ENCODE measurements around the gene SKOR1.

Gene SKOR1

GRCh38 chr15:67857220-67857619, 31.9 kb downstream of the SKOR1 start:
- H3K4me1 ChIP-seq (ENCODE audit: insufficient read depth, insufficient read length), result peaks cover 12% of the 10 kb centered on the region
- H3K9ac ChIP-seq (ENCODE audit: insufficient read length, low read depth), result no peak overlapping the region
- no peak for DNase-seq (ENCODE audit: low read depth, low spot score)
- H3K4me3 ChIP-seq (ENCODE audit: insufficient read length, low read depth), result no peak overlapping the region
- no peak for TF ChIP-seq YY1 (IDR thresholded peaks at IDR 0.05; ENCODE audit: insufficient read depth, insufficient read length)
- TF ChIP-seq ZNF274 (IDR thresholded peaks at IDR 0.05; ENCODE audit: low read depth, low read length), result no peak
- TF ChIP-seq SUZ12 (IDR thresholded peaks at IDR 0.05; ENCODE audit: extremely low read depth, insufficient read depth, insufficient read length), result no peak
- no peaks in the 10 kb centered on the region for H3K36me3 ChIP-seq (ENCODE audit: insufficient read depth, insufficient read length, low read length)
- no peaks in the 10 kb centered on the region for H3K9me3 ChIP-seq (ENCODE audit: insufficient read depth, low read length)
- H3K27me3 ChIP-seq (ENCODE audit: insufficient read depth, insufficient read length), result no peaks in the 10 kb centered on the region

GRCh38 chr15:67859331-67859946, 34.1 kb downstream of the SKOR1 start:
- Histone ChIP-seq H3K27me3 (ENCODE audit: insufficient read depth, insufficient read length) (peaks cover 8% of the 10 kb centered on the region), H3K9ac (ENCODE audit: insufficient read length, low read depth) (no peak overlapping the region), H3K36me3 (ENCODE audit: insufficient read depth, insufficient read length, low read length) (no peaks in the 10 kb centered on the region), H3K4me3 (ENCODE audit: insufficient read length, low read depth) (no peak overlapping the region), H3K4me1 (ENCODE audit: insufficient read depth, insufficient read length) (peaks cover 7% of the 10 kb centered on the region), H3K9me3 (ENCODE audit: insufficient read depth, low read length) (no peaks in the 10 kb centered on the region)
- TF ChIP-seq YY1 (IDR thresholded peaks at IDR 0.05; ENCODE audit: insufficient read depth, insufficient read length), result no peak
- TF ChIP-seq ZNF274 (IDR thresholded peaks at IDR 0.05; ENCODE audit: low read depth, low read length), result no peak
- TF ChIP-seq SUZ12 (IDR thresholded peaks at IDR 0.05; ENCODE audit: extremely low read depth, insufficient read depth, insufficient read length), result no peak
- no peak for DNase-seq (ENCODE audit: low read depth, low spot score)

GRCh38 chr15:67861983-67862382, 36.7 kb downstream of the SKOR1 start:
- peaks cover 8% of the 10 kb centered on the region for H3K27me3 ChIP-seq (ENCODE audit: insufficient read depth, insufficient read length)
- no peak for TF ChIP-seq ZNF274 (IDR thresholded peaks at IDR 0.05; ENCODE audit: low read depth, low read length)
- TF ChIP-seq SUZ12 (IDR thresholded peaks at IDR 0.05; ENCODE audit: extremely low read depth, insufficient read depth, insufficient read length), result no peak
- no peak for TF ChIP-seq YY1 (IDR thresholded peaks at IDR 0.05; ENCODE audit: insufficient read depth, insufficient read length)
- H3K4me1 ChIP-seq (ENCODE audit: insufficient read depth, insufficient read length), result peaks cover 4% of the 10 kb centered on the region
- no peak for DNase-seq (ENCODE audit: low read depth, low spot score)
- H3K9ac ChIP-seq (ENCODE audit: insufficient read length, low read depth), result no peak overlapping the region
- H3K9me3 ChIP-seq (ENCODE audit: insufficient read depth, low read length), result no peaks in the 10 kb centered on the region
- H3K36me3 ChIP-seq (ENCODE audit: insufficient read depth, insufficient read length, low read length), result no peaks in the 10 kb centered on the region
- H3K4me3 ChIP-seq (ENCODE audit: insufficient read length, low read depth), result no peak overlapping the region

DNA sequence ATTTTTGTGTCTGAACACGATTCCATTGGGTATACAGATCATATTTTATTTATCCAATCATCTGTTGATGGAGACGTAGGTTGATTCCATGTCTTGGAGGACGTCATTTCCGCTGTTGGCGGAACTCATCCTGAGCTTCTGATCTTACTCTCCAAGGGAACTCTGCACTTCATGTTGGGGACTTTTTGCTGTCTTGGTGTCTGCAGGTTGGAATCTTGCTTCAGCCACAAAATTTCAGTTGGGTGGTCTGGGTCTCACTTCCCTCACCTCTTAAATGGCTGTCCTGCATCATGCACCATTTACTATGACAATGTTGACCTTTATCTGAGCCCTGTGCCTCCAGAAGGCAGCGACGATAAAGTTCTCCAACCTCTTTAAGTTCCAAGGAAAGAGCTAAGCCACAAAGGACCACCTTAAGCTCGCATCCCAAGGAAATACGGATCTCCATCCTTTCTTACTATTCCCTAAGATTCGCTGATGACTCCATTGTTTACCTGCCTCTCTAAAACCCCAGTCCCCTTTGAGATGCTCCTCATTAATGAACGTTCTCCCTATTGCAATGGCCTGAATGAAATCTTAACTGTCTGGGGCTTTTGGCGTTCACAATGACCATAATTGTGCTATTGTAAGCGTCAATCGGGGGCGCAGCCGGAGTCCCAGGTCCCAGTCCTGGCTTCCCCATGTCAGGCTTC, 37.6 kb downstream of the SKOR1 start:
- Histone ChIP-seq H3K9ac (ENCODE audit: insufficient read length, low read depth) (no peak overlapping the region), H3K4me3 (ENCODE audit: insufficient read length, low read depth) (no peak overlapping the region)
- no peak for TF ChIP-seq YY1 (IDR thresholded peaks at IDR 0.05; ENCODE audit: insufficient read depth, insufficient read length)
- TF ChIP-seq ZNF274 (IDR thresholded peaks at IDR 0.05; ENCODE audit: low read depth, low read length), result no peak
- TF ChIP-seq SUZ12 (IDR thresholded peaks at IDR 0.05; ENCODE audit: extremely low read depth, insufficient read depth, insufficient read length), result no peak

DNA sequence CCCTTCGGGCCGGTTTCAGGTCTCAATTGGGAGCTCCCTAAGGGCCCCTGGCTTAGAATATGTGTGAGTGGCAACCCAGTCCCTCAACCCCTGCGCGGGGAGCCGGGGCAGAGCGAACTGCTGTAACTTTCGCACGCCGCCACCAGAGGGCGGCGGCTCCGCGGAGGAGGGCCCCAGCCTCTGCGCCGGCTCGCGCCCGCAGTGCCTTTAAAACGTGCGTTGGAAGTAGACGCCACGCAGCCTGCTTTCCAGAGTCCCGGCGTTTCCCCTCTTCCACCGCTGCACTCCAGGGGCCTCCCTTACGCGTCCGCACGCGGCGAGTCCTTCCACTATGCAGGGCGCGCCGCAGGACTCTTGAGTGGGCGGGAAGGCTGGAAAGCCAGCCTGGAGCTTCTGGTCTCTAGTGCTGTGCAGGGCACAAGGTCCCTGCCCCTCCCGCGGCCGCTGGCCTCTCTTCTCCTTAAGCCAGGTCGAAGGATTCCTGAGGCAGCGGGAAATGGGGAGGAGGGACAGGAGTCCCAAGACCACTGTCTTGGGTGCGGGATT, 38.2 kb downstream of the SKOR1 start:
- H3K4me1 ChIP-seq (ENCODE audit: insufficient read depth, insufficient read length), result peaks cover 3% of the 10 kb centered on the region
- H3K27me3 ChIP-seq (ENCODE audit: insufficient read depth, insufficient read length), result peaks cover 8% of the 10 kb centered on the region
- no peak for DNase-seq (ENCODE audit: low read depth, low spot score)
- no peaks in the 10 kb centered on the region for H3K9me3 ChIP-seq (ENCODE audit: insufficient read depth, low read length)
- TF ChIP-seq ZNF274 (IDR thresholded peaks at IDR 0.05; ENCODE audit: low read depth, low read length), result no peak
- no peak for TF ChIP-seq SUZ12 (IDR thresholded peaks at IDR 0.05; ENCODE audit: extremely low read depth, insufficient read depth, insufficient read length)
- TF ChIP-seq YY1 (IDR thresholded peaks at IDR 0.05; ENCODE audit: insufficient read depth, insufficient read length), result no peak
- H3K4me3 ChIP-seq (ENCODE audit: insufficient read length, low read depth), result peak overlapping the region; percentile 21
- peak overlapping the region; percentile 75 for H3K9ac ChIP-seq (ENCODE audit: insufficient read length, low read depth)
- no peaks in the 10 kb centered on the region for H3K36me3 ChIP-seq (ENCODE audit: insufficient read depth, insufficient read length, low read length)

More for the DNA sequence above, 37.6 kb downstream of the SKOR1 start:
- DNase-seq (ENCODE audit: low read depth, low spot score), result no peak
- Histone ChIP-seq H3K9me3 (ENCODE audit: insufficient read depth, low read length) (no peaks in the 10 kb centered on the region), H3K27me3 (ENCODE audit: insufficient read depth, insufficient read length) (peaks cover 8% of the 10 kb centered on the region), H3K4me1 (ENCODE audit: insufficient read depth, insufficient read length) (peaks cover 3% of the 10 kb centered on the region), H3K36me3 (ENCODE audit: insufficient read depth, insufficient read length, low read length) (no peaks in the 10 kb centered on the region)

- DNase-seq (ENCODE audit: low read depth, low spot score), result no peak
- no peak overlapping the region for H3K4me3 ChIP-seq (ENCODE audit: insufficient read length, low read depth)
- H3K9ac ChIP-seq (ENCODE audit: insufficient read length, low read depth), result no peak overlapping the region
- peaks cover 8% of the 10 kb centered on the region for H3K27me3 ChIP-seq (ENCODE audit: insufficient read depth, insufficient read length)
- no peaks in the 10 kb centered on the region for H3K4me1 ChIP-seq (ENCODE audit: insufficient read depth, insufficient read length)
- H3K36me3 ChIP-seq (ENCODE audit: insufficient read depth, insufficient read length, low read length), result no peaks in the 10 kb centered on the region
- H3K9me3 ChIP-seq (ENCODE audit: insufficient read depth, low read length), result peaks cover 12% of the 10 kb centered on the region; the same call in 1 of the 2 replicates
- TF ChIP-seq SUZ12 (IDR thresholded peaks at IDR 0.05; ENCODE audit: extremely low read depth, insufficient read depth, insufficient read length) (no peak), ZNF274 (IDR thresholded peaks at IDR 0.05; ENCODE audit: low read depth, low read length) (no peak), YY1 (IDR thresholded peaks at IDR 0.05; ENCODE audit: insufficient read depth, insufficient read length) (no peak)
Observed at GRCh38 chr15:67865331-67865730, 40.0 kb downstream of the SKOR1 start.

DNA sequence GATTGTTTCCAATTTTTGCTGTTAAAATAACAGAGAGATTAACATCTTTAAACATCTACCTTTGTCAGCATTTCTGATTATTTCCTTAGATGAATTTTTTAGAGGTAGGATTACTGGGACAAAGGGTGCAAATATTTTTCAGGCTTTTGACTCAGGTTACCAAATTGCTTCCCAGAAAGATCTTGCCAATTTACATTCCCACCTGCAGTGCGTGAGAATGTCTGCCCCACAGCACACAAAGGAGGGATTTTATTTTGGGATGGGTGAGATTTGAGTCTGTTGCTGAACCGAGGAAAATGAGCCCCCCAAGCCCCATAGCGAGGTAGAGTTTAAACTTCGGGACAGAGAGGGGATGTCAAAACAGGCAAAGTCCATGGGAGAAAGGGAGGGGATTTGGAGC, 40.5 kb downstream of the SKOR1 start:
- Histone ChIP-seq H3K9ac (ENCODE audit: insufficient read length, low read depth) (no peak overlapping the region), H3K4me3 (ENCODE audit: insufficient read length, low read depth) (no peak overlapping the region), H3K4me1 (ENCODE audit: insufficient read depth, insufficient read length) (no peaks in the 10 kb centered on the region), H3K9me3 (ENCODE audit: insufficient read depth, low read length) (peaks cover 12% of the 10 kb centered on the region; the same call in 1 of the 2 replicates), H3K27me3 (ENCODE audit: insufficient read depth, insufficient read length) (peaks cover 8% of the 10 kb centered on the region), H3K36me3 (ENCODE audit: insufficient read depth, insufficient read length, low read length) (no peaks in the 10 kb centered on the region)
- no peak for TF ChIP-seq YY1 (IDR thresholded peaks at IDR 0.05; ENCODE audit: insufficient read depth, insufficient read length)
- no peak for TF ChIP-seq SUZ12 (IDR thresholded peaks at IDR 0.05; ENCODE audit: extremely low read depth, insufficient read depth, insufficient read length)
- TF ChIP-seq ZNF274 (IDR thresholded peaks at IDR 0.05; ENCODE audit: low read depth, low read length), result no peak
- DNase-seq (ENCODE audit: low read depth, low spot score), result no peak
